ENCODE results near the gene GJD4. TPM values are rescaled to one million over a fixed set of nuclear protein-coding genes. Genes with fewer than 3 reads are reported as not detected.

The GJD4 gene
- total RNA-seq, 1 experiment from 2014 or later, result not detected

- H3K4me1 ChIP-seq (ENCODE audit: control insufficient read depth in 1 of 2, insufficient read depth in 2 of 2, low read length in 2 of 2), result peaks cover 8 to 28% of the 10 kb centered on the region in 2 experiments
- no peak overlapping the region for H3K4me2 ChIP-seq (ENCODE audit: low read length)
- H2AFZ ChIP-seq (ENCODE audit: low read depth, low read length, poor library complexity, severe bottlenecking), result no peak overlapping the region
- H3K79me2 ChIP-seq (ENCODE audit: insufficient read depth, low read length), result no peaks in the 10 kb centered on the region
- TF ChIP-seq POLR2A (IDR thresholded peaks at IDR 0.05; ENCODE audit: borderline replicate concordance, extremely low read depth, insufficient read depth, insufficient read length) (no peak), YY1 (IDR thresholded peaks at IDR 0.05; ENCODE audit: extremely low read depth, insufficient replicate concordance, low read depth, low read length) (no peak), ZBTB33 (IDR thresholded peaks at IDR 0.05; ENCODE audit: extremely low read depth, insufficient replicate concordance, low read length) (no peak), CTCF (IDR thresholded peaks at IDR 0.05 in 2 of 3, conservative IDR thresholded peaks at IDR 0.05 in 1 of 3; ENCODE audit: borderline replicate concordance in 1 of 3, insufficient read depth in 1 of 3, low read depth in 2 of 3, low read length in 2 of 3) (peak in 2 of 3 experiments; percentile 18 to 27; a peak in 1 of 6 replicates), SRF (IDR thresholded peaks at IDR 0.05; ENCODE audit: low read depth) (no peak), EGR1 (IDR thresholded peaks at IDR 0.05; ENCODE audit: low read depth) (no peak)
- ATAC-seq (peak; percentile 68), DNase-seq (ENCODE audit: low read depth, low spot score) (no peak)
- H3K27me3 ChIP-seq (ENCODE audit: insufficient read depth, low read length), result peaks cover 36% of the 10 kb centered on the region
- no peaks in the 10 kb centered on the region for H3K36me3 ChIP-seq (ENCODE audit: control insufficient read depth in 1 of 2, insufficient read depth in 2 of 2, low read length in 2 of 2)
- no peaks in the 10 kb centered on the region for H3K9me3 ChIP-seq (ENCODE audit: control insufficient read depth in 1 of 2, insufficient read depth in 1 of 2, low read depth in 1 of 2, low read length in 2 of 2)
- ChIA-PET CTCF (no interaction called here), POLR2A (no interaction called here), RAD21 (ENCODE audit: low non-redundant PET in 1 of 2, low total read pairs in 2 of 2, uncharacterized antibody in 2 of 2, unreplicated experiment in 2 of 2) (no interaction called here)
- H3K9ac ChIP-seq (ENCODE audit: low read length), result no peak overlapping the region
- no TSS peak for BruUV-seq (replicated peaks)
- no peaks in the 10 kb centered on the region for H4K20me1 ChIP-seq (ENCODE audit: insufficient read depth)
- intact Hi-C loops (cut with micrococcal nuclease), result no loop called here
- H3K9me2 ChIP-seq (ENCODE audit: insufficient read depth), result no peaks in the 10 kb centered on the region
- no peak overlapping the region for H3K4me3 ChIP-seq (replicated peaks in 1 of 2; ENCODE audit: low read depth in 1 of 2, low read length in 2 of 2)
- no peak overlapping the region for H3K27ac ChIP-seq (ENCODE audit: low read depth, low read length)
Observed at GRCh38 chr10:35640474-35640873, 35.3 kb downstream of the GJD4 start.
